Measurements from ENCODE around the gene CASP8.
"Not testable (repeated sequence)": the region's sequence is repeated elsewhere in the genome, so short reads cannot be mapped to it uniquely, and the experiment has no call there.

CASP8 gene
- total RNA-seq = 186 to 237 reads per million in 2 donors

GRCh38 chr2:201260302-201260800 lies at the start of gene CASP8:
Gene CASP8 (plus strand): TSS chr2:201260536. CDS start chr2:201266487, 5,951 bp downstream.
- peak in 4 of 5 experiments; percentile 37 to 96 (median 68) for DNase-seq

- DNase-seq = no peak
Measured at GRCh38 chr2:201215963-201216362, 44.4 kb upstream of the CASP8 start.

GRCh38 chr2:201216918-201217317 lies 43.4 kb upstream of the CASP8 start:
- peak in 1 of 5 experiments; percentile 22 for DNase-seq

- no peak for DNase-seq
Measured at GRCh38 chr2:201218780-201219179, 41.6 kb upstream of the CASP8 start.

GRCh38 chr2:201219328-201220096 lies 40.8 kb upstream of the CASP8 start:
- no peak for DNase-seq

- DNase-seq = no peak
Measured at GRCh38 chr2:201220102-201220570, 40.2 kb upstream of the CASP8 start.

- no peak for DNase-seq
Measured at GRCh38 chr2:201223089-201224073, 37.0 kb upstream of the CASP8 start.

- no peak for DNase-seq
Measured at GRCh38 chr2:201228271-201228911, 31.9 kb upstream of the CASP8 start.

- no peak for DNase-seq
Measured at GRCh38 chr2:201228912-201229290, 31.4 kb upstream of the CASP8 start.

GRCh38 chr2:201231781-201232466 lies 28.4 kb upstream of the CASP8 start:
- peak; percentile 55 to 95 (median 84) for DNase-seq

GRCh38 chr2:201232467-201232815 lies 27.9 kb upstream of the CASP8 start:
- DNase-seq = no peak

- DNase-seq = peak; percentile 63 to 97 (median 80)
Measured at GRCh38 chr2:201233192-201233811, 27.0 kb upstream of the CASP8 start.

- peak in 1 of 5 experiments; percentile 37 for DNase-seq
Measured at GRCh38 chr2:201233812-201234662, 26.3 kb upstream of the CASP8 start.

- no peak for DNase-seq
Measured at GRCh38 chr2:201234663-201235135, 25.6 kb upstream of the CASP8 start.

- peak in 3 of 5 experiments; percentile 19 to 81 (median 53) for DNase-seq
Measured at GRCh38 chr2:201235860-201236811, 24.2 kb upstream of the CASP8 start.

GRCh38 chr2:201237486-201238123 lies 22.7 kb upstream of the CASP8 start:
- no peak for DNase-seq

GRCh38 chr2:201239167-201239935 lies 21.0 kb upstream of the CASP8 start:
- not testable (repeated sequence) for DNase-seq
